HG03439 (cell line): ENCODE data around the gene KCTD10.
"Not testable (repeated sequence)": the region's sequence is repeated elsewhere in the genome, so short reads cannot be mapped to it uniquely, and the experiment has no call there.

Source experiments
- ATAC-seq: cut with Tn5 transposase; IDR thresholded peaks from one replicate; pipeline ENCODE4 v1.9.1; 2021; ENCODE audit warnings: mild to moderate bottlenecking, moderate library complexity; ENCODE audit not compliant: unreplicated experiment

Gene KCTD10

GRCh38 chr12:109423392-109423791 lies 53.7 kb downstream of the KCTD10 start:
- no peak for ATAC-seq

GRCh38 chr12:109422251-109422650 lies 54.8 kb downstream of the KCTD10 start:
- no peak for ATAC-seq

GRCh38 chr12:109421355-109422087 lies 55.6 kb downstream of the KCTD10 start:
- ATAC-seq = no peak

DNA sequence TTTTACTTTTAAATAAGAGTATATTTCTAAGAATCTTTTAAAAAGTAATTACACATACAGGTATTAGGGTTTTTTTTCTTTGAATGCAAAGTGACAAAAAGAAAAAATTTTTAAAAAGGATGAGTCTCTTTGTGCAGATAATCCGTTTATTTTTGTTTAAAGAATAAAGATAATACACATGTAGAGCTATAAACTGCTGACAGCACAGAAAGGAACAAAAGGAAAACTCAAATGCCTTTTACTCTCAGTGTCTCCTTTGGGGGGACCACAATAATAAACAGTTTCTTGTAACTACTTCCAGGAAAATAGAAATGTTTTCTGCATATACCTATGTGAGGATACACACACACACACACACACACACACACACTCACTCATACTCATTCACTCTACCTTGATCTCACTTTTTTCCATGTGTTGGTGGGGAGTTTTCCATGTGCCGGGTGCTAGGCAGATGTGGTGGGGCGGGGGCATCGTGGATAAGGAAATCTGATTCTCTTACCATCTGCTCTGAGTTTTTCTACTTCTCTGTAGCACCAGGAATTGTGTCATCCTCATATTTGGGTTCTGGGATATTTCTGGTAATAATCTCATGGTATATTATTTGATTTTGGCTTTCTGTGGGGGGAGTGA lies 58.1 kb downstream of the KCTD10 start:
- ATAC-seq = no peak

DNA sequence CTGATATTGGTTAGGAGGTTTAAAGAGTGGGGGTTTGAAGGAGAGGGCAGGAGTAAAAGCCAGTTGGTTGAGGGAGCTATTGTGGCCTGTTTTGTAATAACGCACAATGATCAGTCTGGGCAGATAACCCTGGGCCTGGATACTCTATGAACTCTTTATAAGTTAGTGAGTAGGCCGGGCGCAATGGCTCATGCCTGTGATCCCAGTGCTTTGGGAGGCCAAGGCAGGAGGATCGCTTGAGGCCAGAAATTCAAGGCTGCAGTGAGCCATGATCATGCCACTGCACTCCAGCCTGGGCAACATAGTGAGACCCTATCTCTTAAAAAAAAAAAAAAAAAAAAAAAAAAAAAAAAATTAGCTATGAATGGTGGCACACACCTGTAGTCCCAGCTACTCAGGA lies 71.0 kb downstream of the KCTD10 start:
- not testable (repeated sequence) for ATAC-seq

DNA sequence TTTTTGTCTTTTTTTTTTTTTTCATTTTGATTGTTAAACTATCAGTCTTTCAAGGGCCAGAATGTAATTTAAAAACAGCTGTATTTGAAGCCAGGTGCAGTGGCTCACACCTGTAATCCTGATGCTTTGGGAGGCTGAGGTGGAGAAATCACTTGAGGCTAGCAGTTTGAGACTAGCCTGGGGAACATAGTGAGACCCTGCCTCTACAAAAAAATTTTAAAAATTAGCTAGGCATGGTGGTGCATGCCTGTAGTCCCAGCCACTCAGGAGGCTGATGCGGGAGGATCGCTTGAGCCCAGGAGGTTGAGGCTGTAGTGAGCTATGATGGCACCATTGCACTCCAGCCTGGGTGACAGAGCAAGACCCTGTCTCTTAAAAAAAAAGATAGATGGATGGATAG lies 72.3 kb downstream of the KCTD10 start:
- ATAC-seq = not testable (repeated sequence)
